NCI-H146 treated with DMSO at 0.1 percent for 48 hours (cell line): Measurements from ENCODE around the gene CNKSR1.

Experiments
- DNase-seq: peaks from one replicate; lab custom pipeline; 2025; ENCODE audit not compliant: unreplicated experiment; lab: John Stamatoyannopoulos, UW

The CNKSR1 gene

DNA sequence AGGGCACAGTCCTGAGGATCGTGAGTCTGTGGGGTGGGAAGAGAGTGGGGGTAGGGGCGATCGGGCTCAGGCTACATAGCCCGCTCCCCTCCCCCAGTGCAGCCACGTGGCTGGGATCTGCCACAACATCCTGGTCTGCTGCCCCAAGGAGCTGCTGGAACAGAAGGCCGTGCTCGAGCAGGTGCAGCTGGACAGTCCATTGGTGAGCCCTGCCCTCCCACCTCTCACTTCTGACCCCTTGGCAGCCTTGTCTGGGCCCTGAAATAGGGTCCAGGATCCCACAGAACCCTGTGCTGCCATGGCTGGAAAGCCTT, 5.0 kb downstream of the CNKSR1 start:
- no peak for DNase-seq

DNA sequence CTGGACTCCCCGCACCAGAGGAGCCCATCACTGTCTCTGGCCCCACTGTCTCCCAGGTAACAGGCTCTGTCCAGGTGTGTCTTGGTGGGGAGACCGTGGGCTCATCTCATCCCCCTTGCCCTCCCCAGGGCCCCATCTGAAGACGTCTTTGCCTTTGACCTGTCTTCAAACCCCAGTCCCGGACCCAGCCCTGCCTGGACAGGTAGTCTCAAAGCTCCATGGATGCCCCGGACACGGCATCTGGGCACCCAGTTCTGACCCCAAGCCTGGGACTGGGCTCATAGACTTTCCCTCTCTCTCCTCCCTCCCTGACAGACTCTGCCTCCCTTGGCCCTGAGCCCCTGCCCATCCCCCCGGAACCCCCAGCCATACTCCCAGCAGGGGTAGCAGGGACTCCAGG, 6.8 kb downstream of the CNKSR1 start:
- DNase-seq = no peak

- DNase-seq = no peak
Observed at GRCh38 chr1:26184883-26185282, 7.6 kb downstream of the CNKSR1 start.

DNA sequence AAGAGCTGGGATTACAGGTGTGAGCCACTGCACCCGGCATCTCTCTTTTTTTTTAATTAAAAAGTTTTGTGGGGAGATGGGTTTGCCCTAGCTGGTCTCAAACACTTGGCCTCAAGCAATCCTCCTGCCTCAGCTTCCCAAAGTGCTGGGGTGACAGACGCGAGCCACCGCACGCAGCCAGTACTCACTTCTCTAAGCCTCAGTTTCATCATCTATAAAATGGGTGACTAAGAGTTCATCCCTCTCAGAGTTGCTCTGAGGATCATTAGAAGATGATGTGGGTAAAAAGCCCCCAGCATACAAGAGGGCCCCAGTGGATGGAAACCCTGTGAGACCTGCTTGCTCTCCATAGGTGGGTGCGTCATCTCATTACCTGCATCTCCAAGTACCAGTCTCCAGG, 10.6 kb downstream of the CNKSR1 start:
- no peak for DNase-seq

DNA sequence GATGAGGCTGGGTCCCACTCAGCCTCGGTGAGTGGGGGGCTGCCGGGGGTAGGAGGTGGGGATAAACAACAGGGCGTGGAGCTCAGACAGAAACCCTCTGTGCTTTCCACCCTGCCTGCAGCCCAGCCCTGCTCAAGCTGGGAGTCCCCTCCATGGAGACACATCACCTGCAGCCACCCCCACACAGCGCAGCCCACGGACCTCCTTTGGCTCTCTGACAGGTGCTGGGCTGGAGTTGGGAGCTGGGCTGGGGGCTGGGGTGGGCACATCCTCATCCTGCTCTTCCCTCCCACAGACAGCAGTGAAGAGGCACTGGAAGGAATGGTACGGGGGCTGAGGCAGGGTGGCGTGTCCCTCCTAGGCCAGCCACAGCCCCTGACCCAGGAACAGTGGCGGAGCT, 11.2 kb downstream of the CNKSR1 start:
- no peak for DNase-seq

- no peak for DNase-seq
Observed at GRCh38 chr1:26189331-26189730, 12.0 kb downstream of the CNKSR1 start.

DNA sequence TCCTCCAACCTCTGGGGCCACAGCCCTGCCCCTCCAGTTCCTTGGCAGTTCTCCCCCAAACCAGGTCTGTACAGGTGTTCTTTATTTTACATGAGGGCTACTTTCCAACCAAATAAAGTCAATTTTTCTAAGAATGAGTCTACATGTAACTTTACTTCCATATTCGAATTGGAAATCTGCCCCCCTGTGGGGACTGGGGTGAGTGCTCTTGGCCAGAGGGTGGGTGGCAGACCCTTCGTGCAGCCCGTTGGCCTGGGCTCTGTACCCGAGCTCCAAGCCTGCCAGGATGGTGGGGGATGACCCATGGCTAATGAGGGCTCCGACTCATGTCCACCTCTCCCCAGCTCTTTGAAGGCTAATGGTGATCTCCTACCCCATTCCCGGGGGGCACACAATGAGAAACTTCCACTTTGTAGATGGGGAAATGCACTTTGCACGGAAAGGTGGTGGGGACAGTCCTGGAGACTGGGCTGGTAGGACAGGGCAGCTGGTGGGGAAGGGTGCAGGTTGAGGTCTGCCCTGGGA, 12.5 kb downstream of the CNKSR1 start:
- no peak for DNase-seq

- DNase-seq = no peak
Observed at GRCh38 chr1:26190373-26190987, 13.2 kb downstream of the CNKSR1 start, which contains the start of gene CATSPER4. Gene CATSPER4 (plus strand): TSS chr1:26190602. CDS start chr1:26190628, 26 bp downstream.

DNA sequence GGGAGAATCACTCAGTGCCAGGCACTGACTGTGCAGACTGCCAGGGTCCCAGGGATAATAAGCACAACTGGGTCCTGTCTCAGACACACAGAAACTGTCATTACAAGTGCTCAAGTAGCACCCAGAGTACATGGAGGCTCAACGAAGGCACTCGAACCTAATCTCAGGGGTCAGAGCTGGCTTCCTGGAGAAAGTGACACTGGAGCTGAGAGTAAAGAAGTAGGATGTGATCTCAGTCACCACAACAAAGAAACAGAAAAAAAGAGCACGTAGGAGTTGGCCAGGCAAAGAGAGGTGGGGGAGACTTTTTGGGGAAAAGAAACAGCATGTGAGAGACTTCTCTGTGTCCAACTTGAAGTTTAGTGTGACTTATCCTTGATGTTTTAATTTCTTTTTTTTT, 14.4 kb downstream of the CNKSR1 start:
- DNase-seq = no peak

GRCh38 chr1:26195805-26196204, 18.5 kb downstream of the CNKSR1 start:
- DNase-seq = no peak

GRCh38 chr1:26197301-26197700, 20.0 kb downstream of the CNKSR1 start:
- DNase-seq = no peak

DNA sequence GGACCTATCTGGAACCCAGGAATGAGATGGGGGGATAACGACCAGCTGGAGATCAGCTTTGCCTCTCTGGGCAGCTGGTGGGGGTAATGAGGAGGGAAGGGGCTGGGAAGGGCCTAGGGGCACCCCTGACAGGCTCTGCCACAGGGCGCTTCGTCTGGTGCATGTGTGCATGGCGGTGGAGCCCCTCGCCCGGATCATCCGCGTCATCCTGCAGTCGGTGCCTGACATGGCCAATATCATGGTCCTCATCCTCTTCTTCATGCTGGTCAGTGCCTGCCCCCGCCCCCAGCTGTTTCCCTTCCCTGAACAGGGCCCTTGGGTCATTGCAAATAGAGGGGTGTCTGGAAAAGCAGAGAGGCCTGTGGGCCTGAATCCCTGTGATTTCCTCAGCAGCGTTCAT, 20.5 kb downstream of the CNKSR1 start:
- DNase-seq = no peak

- DNase-seq = no peak
Observed at GRCh38 chr1:26200413-26200812, 23.1 kb downstream of the CNKSR1 start.

DNA sequence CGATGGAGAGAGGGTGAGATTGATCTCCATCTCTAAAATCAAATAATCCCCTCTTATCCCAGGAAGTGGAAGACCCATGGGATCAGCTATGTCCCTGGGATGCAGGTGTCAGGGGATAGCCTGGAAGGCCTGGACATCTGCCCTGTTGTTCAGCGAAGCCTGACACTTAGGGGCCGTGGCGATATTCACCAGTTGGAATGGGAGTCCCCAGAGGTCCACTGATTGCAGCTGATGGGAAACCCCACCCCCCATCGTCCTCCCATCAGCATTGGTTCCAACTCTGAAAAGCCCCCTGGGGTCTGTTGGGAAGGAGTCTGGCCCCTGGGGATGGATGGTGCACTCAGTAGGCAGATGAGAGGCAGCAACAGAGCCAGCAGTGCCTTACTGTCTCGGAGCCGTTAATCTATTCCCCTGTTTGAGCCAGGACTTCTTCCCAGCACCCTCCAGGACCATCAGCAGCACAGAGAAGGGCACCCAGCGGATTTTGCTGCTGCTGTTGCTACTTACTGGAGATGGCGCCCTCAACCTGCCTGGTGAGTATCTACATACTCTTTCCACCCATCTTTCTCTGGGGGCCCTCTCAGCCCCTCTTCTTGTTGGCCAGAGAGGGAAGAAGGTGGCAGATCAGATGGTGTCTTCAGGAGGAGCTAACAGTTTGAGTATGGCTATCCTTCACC, 26.5 kb downstream of the CNKSR1 start:
- no peak for DNase-seq

GRCh38 chr1:26210147-26210870, 33.0 kb downstream of the CNKSR1 start:
- no peak for DNase-seq

- no peak for DNase-seq
Observed at GRCh38 chr1:26212726-26213125, 35.4 kb downstream of the CNKSR1 start.

DNA sequence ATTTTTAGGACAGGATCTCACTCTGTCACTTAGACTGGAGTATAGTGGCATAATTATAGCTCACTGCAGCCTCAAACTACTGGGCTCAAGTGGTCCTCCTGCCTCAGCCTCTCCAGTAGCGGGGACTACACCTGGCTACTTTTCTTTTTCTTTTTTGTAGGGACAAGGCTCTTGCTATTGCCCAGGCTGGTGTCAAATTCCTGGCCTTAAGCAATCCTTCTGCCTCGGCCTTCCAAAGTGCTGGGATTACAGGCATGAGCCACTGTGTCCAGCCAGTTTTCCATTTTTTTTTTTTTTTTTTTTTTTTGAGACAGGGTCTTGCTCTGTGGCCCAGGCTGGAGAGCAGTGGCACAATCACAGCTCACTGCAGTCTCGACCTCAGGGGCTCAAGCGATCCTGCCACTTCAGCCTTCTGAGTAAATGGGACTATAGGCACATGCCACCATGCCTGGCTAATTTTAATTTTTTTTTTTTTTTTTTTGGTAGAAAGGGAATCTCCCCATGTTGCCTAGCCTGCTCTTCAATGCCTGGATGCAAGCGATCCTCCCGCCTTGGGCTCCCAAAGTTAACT, 36.1 kb downstream of the CNKSR1 start:
- no peak for DNase-seq

GRCh38 chr1:26215246-26215645, 38.0 kb downstream of the CNKSR1 start:
- DNase-seq = no peak

GRCh38 chr1:26218906-26219494, 41.7 kb downstream of the CNKSR1 start:
- DNase-seq = no peak

- DNase-seq = no peak
Observed at GRCh38 chr1:26220199-26220912, 43.1 kb downstream of the CNKSR1 start.

DNA sequence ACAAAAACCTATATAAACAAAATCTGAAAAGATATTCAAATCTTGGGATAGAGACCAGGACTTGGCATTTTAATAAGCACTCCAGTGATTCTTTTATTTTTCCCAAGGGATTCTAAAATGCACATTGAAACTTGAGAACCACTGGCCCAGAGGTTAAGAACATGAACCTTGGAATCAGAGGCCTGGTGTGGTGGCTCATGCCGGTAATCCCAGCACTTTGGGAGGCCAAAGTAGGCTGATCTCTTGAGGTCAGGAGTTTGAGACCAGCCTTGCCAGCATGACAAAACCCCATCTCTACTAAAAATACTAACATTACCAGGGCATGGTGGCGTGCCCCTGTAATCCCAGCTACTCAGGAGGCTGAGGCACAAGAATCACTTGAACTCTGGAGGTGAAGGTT, 43.8 kb downstream of the CNKSR1 start:
- DNase-seq = no peak
